HepG2 (cell line): ENCODE data around the gene STYXL1. TPM values are rescaled to one million over a fixed set of nuclear protein-coding genes. Genes with fewer than 3 reads are reported as not detected.

Experiments used
- ATF7 ChIP-seq, 2 experiments: fragments of 450-650 bp in 1 of 2; sonication (generic) in 1 of 2; formaldehyde crosslinking in 1 of 2; IDR thresholded peaks; 2 replicates each; pipeline versions ENCODE4 v1.4.0 to v1.6.1; 2016 to 2020; ENCODE audit warnings: antibody characterized with exemption in 1 of 2, mild to moderate bottlenecking in 1 of 2, missing genetic modification reagents in 1 of 2
- DNMT3B ChIP-seq: conservative IDR thresholded peaks from 2 replicates; pipeline ENCODE4 v1.6.1; 2016; ENCODE audit warnings: missing biosample characterization, control low read depth
- FOXA1 ChIP-seq, 2 experiments: fragments of 450-650 bp in 1 of 2; sonication (generic) in 1 of 2; formaldehyde crosslinking in 1 of 2; IDR thresholded peaks; 2 replicates each; pipeline versions ENCODE4 v1.4.0 to v1.6.1; 2016 to 2020; ENCODE audit warnings: missing genetic modification reagents in 1 of 2
- GABPA ChIP-seq, 2 experiments: IDR thresholded peaks; 2 replicates each; pipeline ENCODE4 v1.6.1; 2011 to 2016; ENCODE audit warnings: low read depth in 2 of 2, low read length in 1 of 2, missing biosample characterization in 1 of 2, missing genetic modification characterization in 1 of 2
- HOXA7 ChIP-seq: sonication (generic); formaldehyde crosslinking; IDR thresholded peaks from 2 replicates; pipeline ENCODE4 v1.8.1; 2022; ENCODE audit warnings: mild to moderate bottlenecking, missing genetic modification reagents, moderate library complexity
- MAFF ChIP-seq: IDR thresholded peaks from 2 replicates; pipeline ENCODE4 v1.6.1; 2011; ENCODE audit warnings: low read depth, low read length, improper control_type of control experiment
- NFATC3 ChIP-seq: sonication (generic); formaldehyde crosslinking; IDR thresholded peaks from 2 replicates; pipeline ENCODE4 v1.5.1; 2020; ENCODE audit warnings: mild to moderate bottlenecking, missing genetic modification reagents
- NPAS2 ChIP-seq: sonication (generic); formaldehyde crosslinking; IDR thresholded peaks from 2 replicates; pipeline ENCODE4 v1.8.0; 2022; ENCODE audit warnings: mild to moderate bottlenecking, missing genetic modification reagents, borderline replicate concordance
- PHF5A ChIP-seq: IDR thresholded peaks from one replicate; pipeline ENCODE4 v1.6.1; 2018; ENCODE audit warnings: low read depth, missing genetic modification reagents; ENCODE audit not compliant: unreplicated experiment
- RBM22 ChIP-seq: fragments of 200-400 bp; formaldehyde crosslinking; optimal IDR thresholded peaks from 2 replicates; pipeline ENCODE3; 2017; ENCODE audit warnings: mild to moderate bottlenecking, low read length, moderate library complexity
- SP4 ChIP-seq: sonication (generic); formaldehyde crosslinking; IDR thresholded peaks from 2 replicates; pipeline ENCODE4 v1.8.1; 2023; ENCODE audit warnings: mild to moderate bottlenecking, missing genetic modification reagents
- SSRP1 ChIP-seq: IDR thresholded peaks from 2 replicates; pipeline ENCODE4 v1.6.1; 2016; ENCODE audit warnings: control low read depth
- ZBTB33 ChIP-seq: sonication (generic); formaldehyde crosslinking; IDR thresholded peaks from 2 replicates; pipeline ENCODE4 v1.4.0; 2020; ENCODE audit warnings: missing genetic modification reagents
- ZEB1 ChIP-seq: IDR thresholded peaks from 2 replicates; pipeline ENCODE4 v1.6.1; 2012; ENCODE audit warnings: mild to moderate bottlenecking, low read depth, inconsistent platforms; ENCODE audit not compliant: insufficient replicate concordance
- ZNF337 ChIP-seq: sonication (generic); formaldehyde crosslinking; IDR thresholded peaks from 2 replicates; pipeline ENCODE4 v1.5.1; 2020; ENCODE audit warnings: missing genetic modification reagents, low read depth, mild to moderate bottlenecking, borderline replicate concordance
- ZNF343 ChIP-seq: sonication (generic); formaldehyde crosslinking; IDR thresholded peaks from 2 replicates; pipeline ENCODE4 v1.4.0; 2020; ENCODE audit warnings: mild to moderate bottlenecking, missing genetic modification reagents
- ZNF468 ChIP-seq: sonication (generic); formaldehyde crosslinking; IDR thresholded peaks from 2 replicates; pipeline ENCODE4 v1.8.0; 2022; ENCODE audit warnings: mild to moderate bottlenecking, moderate library complexity, missing genetic modification reagents
- ZNF768 ChIP-seq: sonication (generic); formaldehyde crosslinking; IDR thresholded peaks from 2 replicates; pipeline ENCODE4 v1.4.0; 2020; ENCODE audit warnings: missing genetic modification reagents
- ZNF816 ChIP-seq: sonication (generic); formaldehyde crosslinking; IDR thresholded peaks from 2 replicates; pipeline ENCODE4 v1.8.0; 2022; ENCODE audit warnings: missing genetic modification reagents, mild to moderate bottlenecking, borderline replicate concordance
- polyA plus RNA-seq, 8 experiments: library from polyadenylated mRNA; depleted of rRNA in 3 of 8; stranded (reverse) in 7 of 8; unstranded in 1 of 8; fragments of >200 nt; fragmentation: Illumina TruSeq in 4 of 8; extraction: Trizol in 4 of 8; gene quantifications; 2 replicates each; pipeline versions ENCODE4 v1.2.1 to v1.2.3, GENCODE V29; 2011 to 2016; ENCODE audit warnings: low read depth in 4 of 8, missing spikeins in 1 of 8, mixed read lengths in 1 of 8; ENCODE audit not compliant: insufficient read depth in 1 of 8
- total RNA-seq, 5 experiments: library from RNA; depleted of rRNA; stranded (reverse); fragments of >200 nt; fragmentation: Illumina TruSeq; extraction: Trizol; gene quantifications; 2 replicates each; pipeline ENCODE4 v1.2.3, GENCODE V29; 2016; ENCODE audit warnings: low read depth in 1 of 5
- TF ChIP-seq, protein P1 (sequence below): sonication (generic); formaldehyde crosslinking; IDR thresholded peaks from 2 replicates; pipeline ENCODE4 v1.9.0; 2021; ENCODE audit warnings: missing genetic modification reagents, mild to moderate bottlenecking, borderline replicate concordance
- TF ChIP-seq, protein P2 (sequence below): IDR thresholded peaks from 2 replicates; pipeline ENCODE4 v1.6.1; 2016; ENCODE audit warnings: missing genetic modification reagents, missing compliant biosample characterization

The STYXL1 gene
- total and polyA plus RNA-seq, 2 of the 13 experiments (the other 11 are each of a cell fraction or from before 2014, with no cell fraction given) = 23.9 to 38.3 TPM

DNA sequence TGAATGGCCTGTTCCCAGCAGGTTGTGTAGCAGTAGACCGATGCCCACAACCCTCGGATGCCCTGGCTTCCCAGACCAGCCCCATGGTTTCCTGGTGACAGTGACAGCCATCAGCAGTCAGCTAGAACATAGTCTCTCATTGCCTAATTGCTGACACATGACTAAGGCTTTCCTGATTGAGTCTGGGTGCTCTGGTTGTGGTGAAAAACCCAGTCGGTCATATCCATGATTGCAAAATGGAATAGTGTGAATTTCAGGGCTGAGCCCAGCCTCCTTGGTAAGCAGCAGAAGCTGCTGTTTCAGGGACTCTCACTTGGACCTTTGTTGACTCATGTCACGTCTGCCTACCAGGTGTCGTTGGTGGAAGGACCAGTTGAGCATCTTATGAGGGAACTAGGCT lies 96.3 kb downstream of the STYXL1 start (continued):
- TF ChIP-seq, protein P1, sequence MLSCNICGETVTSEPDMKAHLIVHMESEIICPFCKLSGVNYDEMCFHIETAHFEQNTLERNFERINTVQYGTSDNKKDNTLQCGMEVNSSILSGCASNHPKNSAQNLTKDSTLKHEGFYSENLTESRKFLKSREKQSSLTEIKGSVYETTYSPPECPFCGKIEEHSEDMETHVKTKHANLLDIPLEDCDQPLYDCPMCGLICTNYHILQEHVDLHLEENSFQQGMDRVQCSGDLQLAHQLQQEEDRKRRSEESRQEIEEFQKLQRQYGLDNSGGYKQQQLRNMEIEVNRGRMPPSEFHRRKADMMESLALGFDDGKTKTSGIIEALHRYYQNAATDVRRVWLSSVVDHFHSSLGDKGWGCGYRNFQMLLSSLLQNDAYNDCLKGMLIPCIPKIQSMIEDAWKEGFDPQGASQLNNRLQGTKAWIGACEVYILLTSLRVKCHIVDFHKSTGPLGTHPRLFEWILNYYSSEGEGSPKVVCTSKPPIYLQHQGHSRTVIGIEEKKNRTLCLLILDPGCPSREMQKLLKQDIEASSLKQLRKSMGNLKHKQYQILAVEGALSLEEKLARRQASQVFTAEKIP = no peak
- no peak for TF ChIP-seq PHF5A (CRISPR knock-in tag)
- no peak for TF ChIP-seq SP4 (CRISPR knock-in tag)
- TF ChIP-seq DNMT3B (CRISPR knock-in tag) = no peak
- TF ChIP-seq ATF7 (IDR thresholded peaks at IDR 0.05) = no peak
- TF ChIP-seq ATF7 (CRISPR knock-in tag; IDR thresholded peaks at IDR 0.05) = no peak
- no peak for TF ChIP-seq NPAS2 (CRISPR knock-in tag)
- no peak for TF ChIP-seq ZNF337 (CRISPR knock-in tag)
- TF ChIP-seq RBM22 = peak; percentile 43
- TF ChIP-seq HOXA7 (CRISPR knock-in tag) = no peak
- no peak for TF ChIP-seq ZNF468 (CRISPR knock-in tag)
- TF ChIP-seq, protein P2, sequence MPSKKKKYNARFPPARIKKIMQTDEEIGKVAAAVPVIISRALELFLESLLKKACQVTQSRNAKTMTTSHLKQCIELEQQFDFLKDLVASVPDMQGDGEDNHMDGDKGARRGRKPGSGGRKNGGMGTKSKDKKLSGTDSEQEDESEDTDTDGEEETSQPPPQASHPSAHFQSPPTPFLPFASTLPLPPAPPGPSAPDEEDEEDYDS (CRISPR knock-in tag) = no peak
- no peak for TF ChIP-seq GABPA (IDR thresholded peaks at IDR 0.05; ENCODE audit: low read depth, low read length)
- no peak for TF ChIP-seq GABPA (CRISPR knock-in tag; IDR thresholded peaks at IDR 0.05; ENCODE audit: low read depth)
- peak; percentile 62 for TF ChIP-seq MAFF
- TF ChIP-seq SSRP1 = no peak
- no peak for TF ChIP-seq ZNF343 (CRISPR knock-in tag)
- TF ChIP-seq FOXA1 (IDR thresholded peaks at IDR 0.05) = no peak
- 0 out of 2 replicates have a peak, but pooled peaks have one; percentile 11 for TF ChIP-seq FOXA1 (CRISPR knock-in tag; IDR thresholded peaks at IDR 0.05)
- no peak for TF ChIP-seq ZEB1
- TF ChIP-seq ZNF768 = no peak
- no peak for TF ChIP-seq NFATC3
- no peak for TF ChIP-seq ZBTB33 (CRISPR knock-in tag)
- no peak for TF ChIP-seq ZNF816
- TF ChIP-seq, all 625 proteins: peak for 6
